Adrenal gland (tissue), 12 donors: Measurements from ENCODE around the gene SNTB2. TPM values are rescaled to one million over a fixed set of nuclear protein-coding genes. Genes with fewer than 3 reads are reported as not detected.

Experiments
- DNase-seq, 7 donors: peaks; one replicate each; pipeline ENCODE4 v3.0.0-alpha.2; 2019 to 2020
- H3K27ac ChIP-seq, 5 donors: fragments of 200-600 bp; sonication (generic) in 4 of 5; 1 replicate in 3 of 5; 2 replicates in 2 of 5; pipeline versions ENCODE4 v1.5.1 to v1.8.0; 2016 to 2020; ENCODE audit warnings: mild to moderate bottlenecking in 1 of 5
- H3K27me3 ChIP-seq: fragments of 200-600 bp; 2 replicates; pipeline ENCODE4 v1.8.0; 2021
- H3K36me3 ChIP-seq, 2 donors: fragments of 200-600 bp; replicated peaks in 1 of 2; 1 replicate in 1 of 2; 2 replicates in 1 of 2; pipeline versions ENCODE4 v1.5.1 to v1.8.0; 2018 to 2022
- H3K4me1 ChIP-seq, 2 donors: fragments of 200-600 bp; replicated peaks in 1 of 2; 1 replicate in 1 of 2; 2 replicates in 1 of 2; pipeline versions ENCODE4 v1.5.1 to v1.8.0; 2018 to 2021
- H3K4me3 ChIP-seq, 4 donors: fragments of 200-600 bp; sonication (generic) in 3 of 4; one replicate each; pipeline ENCODE4 v1.5.1; 2016 to 2018
- H3K9me3 ChIP-seq, 3 donors: fragments of 200-600 bp; sonication (generic) in 1 of 3; replicated peaks in 1 of 3; 1 replicate in 2 of 3; 2 replicates in 1 of 3; pipeline versions ENCODE4 v1.5.1 to v1.8.0; 2016 to 2021
- CTCF ChIP-seq, 6 experiments: fragments of 450-650 bp in 4 of 6; fragments of 200-600 bp in 2 of 6; sonication (generic) in 1 of 6; IDR thresholded peaks; 1 replicate in 5 of 6; 2 replicates in 1 of 6; pipeline versions ENCODE4 v1.5.1 to v1.8.0; 2016 to 2021; ENCODE audit warnings: antibody characterized with exemption in 6 of 6, mild to moderate bottlenecking in 2 of 6, moderate library complexity in 1 of 6
- POLR2A ChIP-seq, 2 donors: fragments of 450-650 bp; IDR thresholded peaks; one replicate each; pipeline ENCODE4 v1.6.1; 2017; ENCODE audit warnings: antibody characterized with exemption in 2 of 2, mild to moderate bottlenecking in 2 of 2, moderate library complexity in 1 of 2
- WGBS, 4 donors: extraction: QIAGEN DNeasy Blood & Tissue Kit in 2 of 4; methylation state at CpG; one replicate each; pipeline versions ENCODE4 v1.1.5 to v1.1.7; 2013 to 2017; 5-methylcytosine and 5-hydroxymethylcytosine counted together
- intact Hi-C, 2 donors: fragments of 100-400 bp; cut with DNase I; formaldehyde crosslinking; loops; one replicate each; pipeline versions ENCODE4 v1.14.1 to v1.15.0; 2022 to 2023
- polyA plus RNA-seq, 3 donors: library from polyadenylated mRNA; stranded (reverse); fragments of 200-250 nt in 2 of 3; fragments of 350-450 nt in 1 of 3; fragmentation: Illumina TruSeq in 1 of 3; extraction: RNeasy Lipid Tissue Mini Kit (QIAGEN cat#74804) in 1 of 3; gene quantifications; one replicate each; pipeline ENCODE4 v1.2.3, GENCODE V29; 2013 to 2014
- total RNA-seq, 9 donors: library from RNA; depleted of rRNA in 4 of 9; stranded (reverse); fragments of >200 nt in 4 of 9; fragments of 120-200 nt in 1 of 9; fragmentation: NEBNext Ultra II Directional in 1 of 9; extraction: Animal tissue kit (Norgen Biotek cat#: 25700) in 1 of 9; gene quantifications; one replicate each; pipeline versions ENCODE4 v1.1.0 to v1.2.4, GENCODE V29; 2013 to 2023
- donor health status: healthy with polysubstance abuse.
- donor health status: Bipolar disorder and iron deficiency.
- donor health status: DM: yes; HTN: yes; CAD: no.
- donor health status: DM: no; HTN: no; CAD: no.
- donor health status: DM: no; HTN: no; CAD: no.
- donor health status: DM: yes; HTN: yes; CAD: no.

The SNTB2 gene
- total and polyA plus RNA-seq, 12 donors = 3.6 to 52.7 (median 32.9) TPM

GRCh38 chr16:69330286-69331109 lies 143.5 kb downstream of the SNTB2 start, which contains the start of gene PDF:
Gene PDF (minus strand): TSS chr16:69330588. CDS start chr16:69330570, 18 bp downstream.
- intact Hi-C loops = no loop called here

GRCh38 chr16:69334696-69335095 lies 147.7 kb downstream of the SNTB2 start:
- Histone ChIP-seq H3K4me1 (peaks cover 8 to 26% of the 10 kb centered on the region in 2 donors), H3K9me3 (no peaks in the 10 kb centered on the region), H3K27me3 (no peaks in the 10 kb centered on the region), H3K36me3 (peaks cover 0 to 54% of the 10 kb centered on the region in 2 donors), H3K27ac (no peak overlapping the region), H3K4me3 (no peak overlapping the region)
- TF ChIP-seq POLR2A (IDR thresholded peaks at IDR 0.05) (no peak), CTCF (IDR thresholded peaks at IDR 0.05) (no peak)
- DNase-seq = no peak
- intact Hi-C loops = no loop called here
- WGBS, 4 donors = 88 to 98% (median 92%) methylated on average over 5 to 9 of the region's 9 CpGs

More at GRCh38 chr16:69330286-69331109, 143.5 kb downstream of the SNTB2 start, which contains the start of gene PDF:
- Histone ChIP-seq H3K36me3 (peaks cover 0 to 66% of the 10 kb centered on the region in 2 donors), H3K4me3 (peak within 1 kb of the TSS; percentile 5 to 86 (median 54)), H3K27me3 (no peaks in the 10 kb centered on the region), H3K4me1 (peaks cover 16 to 47% of the 10 kb centered on the region in 2 donors), H3K27ac (peak within 1 kb of the TSS; percentile 74 to 88 (median 86)), H3K9me3 (no peaks in the 10 kb centered on the region)
- peak; percentile 93 to 96 (median 94) for DNase-seq
- TF ChIP-seq POLR2A (IDR thresholded peaks at IDR 0.05) (peak; percentile 41 to 76), CTCF (IDR thresholded peaks at IDR 0.05) (peak in 1 of 6 experiments; percentile 3)
- 0 to 5% (median 1%) methylated on average over 13 to 93 of the region's 93 CpGs for WGBS, 4 donors

- DNase-seq = peak in 4 of 7 donors; percentile 79 to 85 (median 82)
- intact Hi-C loops = no loop called here
- TF ChIP-seq POLR2A (IDR thresholded peaks at IDR 0.05) = no peak
- no peak for TF ChIP-seq CTCF (IDR thresholded peaks at IDR 0.05)
- H3K27me3 ChIP-seq = no peaks in the 10 kb centered on the region
- H3K9me3 ChIP-seq = no peaks in the 10 kb centered on the region
- H3K27ac ChIP-seq = peak overlapping the region; percentile 70 to 94 (median 90)
- peaks cover 0 to 52% of the 10 kb centered on the region in 2 donors for H3K36me3 ChIP-seq
- WGBS, 4 donors = 18 to 20% (median 19%) methylated on average over 41 to 46 of the region's 46 CpGs
- peaks cover 12 to 30% of the 10 kb centered on the region in 2 donors for H3K4me1 ChIP-seq
- H3K4me3 ChIP-seq = peak overlapping the region; percentile 43 to 75 (median 62)
These were observed 151.8 kb downstream of the SNTB2 start for GRCh38 chr16:69338557-69339288.
